GM21737 (cell line): ENCODE results near the gene THADA.

Source experiments
- ATAC-seq: cut with Tn5 transposase; IDR thresholded peaks from one replicate; pipeline ENCODE4 v1.9.1; 2021; ENCODE audit warnings: mild to moderate bottlenecking, moderate library complexity; ENCODE audit not compliant: unreplicated experiment

THADA gene

GRCh38 chr2:43360137-43360536, 235.7 kb downstream of the THADA start:
- no peak for ATAC-seq

GRCh38 chr2:43358410-43359201, 237.2 kb downstream of the THADA start:
- ATAC-seq, result no peak

- no peak for ATAC-seq
Measured at GRCh38 chr2:43356774-43357173, 239.1 kb downstream of the THADA start.

DNA sequence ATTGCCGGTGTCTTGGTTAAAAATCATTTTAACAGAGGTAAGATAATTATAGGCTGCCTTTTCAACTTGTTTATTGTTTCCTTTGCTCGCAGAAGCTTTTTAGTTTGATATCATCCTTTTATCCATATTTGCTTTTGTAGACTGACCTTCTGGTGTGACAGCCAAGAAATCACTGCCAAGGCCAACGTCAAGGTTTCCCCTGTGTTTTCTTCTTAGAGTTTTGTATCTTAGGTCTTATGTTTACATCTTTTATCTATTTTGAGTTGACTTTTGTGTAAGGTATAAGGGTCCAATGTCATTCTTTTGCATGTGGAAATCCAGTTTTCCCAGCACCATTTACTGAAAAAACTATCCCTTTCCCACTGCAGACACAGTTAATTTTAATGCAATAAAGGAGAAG, 240.4 kb downstream of the THADA start:
- no peak for ATAC-seq

DNA sequence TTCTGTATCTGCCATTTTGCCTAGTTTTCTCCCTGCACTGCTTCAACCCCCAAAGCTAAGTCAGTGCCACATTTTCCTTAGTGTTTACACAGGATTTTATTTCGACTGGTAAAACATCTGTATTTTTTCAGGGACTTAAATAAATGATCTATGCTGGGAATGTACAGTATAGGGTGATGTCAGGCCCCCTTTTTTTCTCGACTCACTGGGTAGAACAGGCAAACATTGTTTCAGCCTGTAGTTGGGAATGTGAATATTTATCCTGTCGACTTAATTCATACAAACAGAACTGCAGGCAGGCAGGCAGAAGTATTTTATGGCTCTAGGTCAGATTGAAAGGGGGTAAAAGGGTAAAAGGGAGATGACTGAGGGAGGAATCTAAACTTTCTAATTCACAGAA, 245.9 kb downstream of the THADA start:
- ATAC-seq, result no peak

GRCh38 chr2:43348908-43349661, 246.8 kb downstream of the THADA start:
- no peak for ATAC-seq

DNA sequence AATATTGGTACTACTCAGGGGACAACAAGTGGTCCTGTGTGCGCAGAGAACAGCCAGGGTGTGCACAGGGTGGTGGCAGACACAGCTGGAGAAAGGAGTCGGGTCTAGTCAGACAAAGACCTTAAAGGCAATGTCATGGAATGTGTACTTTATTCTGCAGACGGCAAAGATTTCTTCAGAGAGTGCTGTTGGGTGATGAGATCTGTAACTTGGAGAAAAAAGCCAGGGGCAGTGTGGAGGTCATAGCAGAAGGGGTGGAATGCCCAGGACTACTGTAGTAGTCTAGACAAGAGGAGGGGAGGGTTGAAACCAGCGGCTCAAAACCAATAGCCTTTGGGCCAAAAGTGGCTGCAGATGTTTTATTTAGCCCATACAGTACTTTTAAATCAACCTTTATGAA, 248.1 kb downstream of the THADA start:
- ATAC-seq, result no peak

DNA sequence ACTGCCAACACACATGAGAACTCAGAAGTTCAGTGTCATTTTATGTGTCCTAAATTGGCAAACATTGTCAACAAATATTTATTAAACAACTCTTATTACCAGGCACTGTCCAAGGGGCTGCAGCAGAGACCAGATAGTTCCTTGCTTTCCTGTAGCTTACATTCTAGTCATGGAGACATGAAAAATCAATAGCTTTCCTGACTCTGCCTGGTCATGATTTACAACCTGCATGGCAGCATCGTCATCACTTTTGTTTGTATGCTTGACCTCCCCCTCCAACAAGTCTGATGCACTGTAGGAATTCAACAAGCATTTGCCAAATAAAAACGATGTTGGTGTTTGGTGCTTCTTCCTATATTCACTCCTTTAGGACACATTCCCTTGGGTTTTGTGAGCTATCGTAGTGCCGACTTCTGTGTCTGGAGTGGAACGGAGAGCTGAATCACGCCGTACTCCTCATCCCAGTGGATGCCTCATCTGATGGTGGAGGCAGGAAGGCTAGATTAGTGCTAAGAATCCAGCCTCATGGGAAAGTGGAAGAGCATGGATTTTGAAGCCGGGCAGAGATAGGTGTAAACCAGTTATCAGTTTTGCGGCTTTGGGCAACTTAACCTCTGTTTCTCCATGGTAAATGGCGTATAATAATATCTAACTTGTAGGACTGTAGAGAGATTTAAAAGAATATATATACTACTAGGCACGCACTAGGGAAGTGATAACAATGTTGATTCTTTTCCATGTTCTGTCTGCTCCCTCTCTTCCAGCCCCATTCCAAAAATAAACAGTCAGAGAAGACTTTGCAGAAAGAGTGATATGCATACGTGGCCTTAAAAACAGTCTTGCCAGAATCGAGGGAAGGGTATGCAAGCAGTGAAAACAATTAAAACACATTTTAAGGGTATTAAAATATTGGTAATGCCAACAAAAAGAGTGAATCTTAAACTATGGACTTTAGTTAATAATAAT, 249.0 kb downstream of the THADA start:
- no peak for ATAC-seq

DNA sequence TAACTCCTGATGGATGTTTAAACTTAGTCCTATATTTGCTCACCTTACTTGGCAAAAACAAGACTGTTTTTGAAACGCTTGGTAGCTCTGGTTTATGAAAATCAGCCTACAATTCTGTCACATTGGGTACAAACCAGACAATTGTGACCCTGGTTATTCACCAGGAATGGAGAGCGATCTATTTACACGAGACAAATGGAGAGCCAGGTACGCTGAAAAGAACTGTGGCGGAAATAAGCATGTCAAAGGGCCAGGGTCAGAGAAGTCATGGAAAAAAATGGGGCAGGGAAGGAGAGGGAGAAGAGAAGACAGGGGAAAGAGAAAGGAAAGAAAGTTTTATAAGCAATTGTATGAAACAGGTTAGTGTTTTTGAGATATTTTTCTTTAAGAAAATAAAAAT, 250.0 kb downstream of the THADA start:
- no peak for ATAC-seq

DNA sequence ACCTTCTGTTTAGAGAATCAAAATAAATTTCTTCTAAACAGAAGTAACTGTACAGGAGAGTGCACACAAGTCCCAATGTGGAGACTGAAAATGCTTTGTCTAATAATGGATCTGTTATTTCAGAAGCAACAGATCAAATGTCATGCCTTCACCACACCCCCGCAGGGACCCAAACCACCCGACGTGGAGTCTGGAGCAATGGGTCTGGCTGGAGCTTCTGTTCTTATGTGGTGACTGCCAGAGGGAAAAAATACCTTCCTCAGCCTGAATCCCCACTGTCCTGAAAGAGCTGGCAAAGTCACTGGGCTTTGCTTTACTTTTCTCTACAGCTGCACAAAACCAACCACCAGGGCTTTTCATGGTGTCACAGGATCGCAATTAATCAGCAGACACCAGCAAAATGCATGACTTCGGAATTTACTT, 250.4 kb downstream of the THADA start:
- no peak for ATAC-seq

DNA sequence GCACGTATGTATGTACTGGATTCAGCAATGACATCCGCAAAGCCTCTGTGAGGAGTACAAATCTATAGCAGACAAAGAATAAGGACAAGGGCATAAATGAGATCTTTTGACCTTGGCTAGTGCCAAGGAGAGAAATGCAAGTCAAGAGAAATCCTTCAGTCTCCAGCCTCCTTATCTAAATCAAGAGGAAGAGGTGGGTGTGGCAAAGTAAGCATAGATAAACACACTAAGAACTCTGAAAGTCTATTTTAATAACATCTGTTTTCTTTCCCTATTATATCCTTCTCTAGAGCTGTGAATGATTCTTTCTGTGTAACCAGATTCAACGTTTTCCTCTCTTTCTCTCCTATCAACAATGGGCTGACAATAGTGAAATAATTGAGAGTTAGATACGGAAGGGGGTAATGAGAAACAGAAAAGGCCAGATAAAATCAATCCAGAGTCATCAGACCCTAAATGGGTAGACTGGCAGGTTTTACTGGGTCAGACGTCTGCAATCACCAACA, 250.9 kb downstream of the THADA start:
- no peak for ATAC-seq

GRCh38 chr2:43343573-43344304, 252.1 kb downstream of the THADA start:
- no peak for ATAC-seq

DNA sequence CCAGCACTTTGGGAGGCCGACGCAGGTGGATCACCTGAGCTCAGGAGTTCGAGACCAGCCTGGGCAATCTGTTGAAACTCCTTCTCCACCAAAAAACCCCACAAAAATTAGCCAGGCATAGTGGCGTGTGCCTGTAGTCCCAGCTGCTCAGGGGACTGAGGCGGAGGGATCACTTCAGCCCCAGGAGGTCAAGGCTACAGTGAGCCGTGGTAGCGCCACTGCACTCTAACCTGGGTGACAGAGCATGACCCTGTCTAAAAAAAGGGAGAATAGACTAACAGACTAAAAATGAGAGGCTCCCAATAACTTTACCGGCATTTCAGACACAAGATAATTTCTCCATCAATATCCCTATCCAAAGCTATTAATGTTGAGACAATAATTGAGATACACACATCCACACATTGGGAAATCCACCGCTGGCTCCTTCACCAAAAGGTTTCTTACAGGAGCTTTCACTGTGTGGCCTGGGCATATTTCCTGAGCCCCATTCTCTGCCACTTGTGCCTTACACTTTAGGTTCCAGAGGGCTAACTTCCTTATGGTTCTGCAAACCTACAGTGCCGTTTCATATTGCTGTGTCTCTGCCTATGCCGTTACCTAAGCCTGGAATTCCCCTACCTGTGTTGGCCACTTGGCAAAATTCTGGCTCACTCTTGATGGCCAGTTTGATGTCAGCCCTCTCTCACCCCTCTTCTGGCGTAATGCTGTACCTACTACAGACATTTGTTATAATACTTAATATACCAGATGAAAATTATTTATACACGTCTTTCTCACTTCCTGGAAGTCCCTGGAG, 253.7 kb downstream of the THADA start:
- no peak for ATAC-seq

DNA sequence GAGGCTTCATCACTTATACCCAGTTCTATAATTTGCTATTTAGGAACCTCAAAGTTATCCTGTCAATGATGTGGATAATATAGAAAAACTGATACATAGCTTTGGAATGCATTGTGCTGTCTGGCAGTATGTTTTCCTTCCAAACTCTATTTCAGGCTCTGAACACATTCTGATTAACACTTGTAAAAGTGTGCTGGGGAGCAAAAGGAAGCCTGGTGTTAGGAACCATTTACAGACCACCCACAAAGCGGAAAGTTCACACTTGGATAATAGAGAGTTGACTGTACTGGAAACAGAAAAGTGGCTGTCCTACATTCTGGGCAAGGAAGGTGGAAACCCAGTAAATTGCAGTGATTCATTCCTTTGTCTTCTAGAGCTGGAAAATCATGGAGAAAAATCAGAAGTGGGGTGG, 254.9 kb downstream of the THADA start:
- ATAC-seq, result no peak

- ATAC-seq, result no peak
Measured at GRCh38 chr2:43340066-43340465, 255.8 kb downstream of the THADA start.

DNA sequence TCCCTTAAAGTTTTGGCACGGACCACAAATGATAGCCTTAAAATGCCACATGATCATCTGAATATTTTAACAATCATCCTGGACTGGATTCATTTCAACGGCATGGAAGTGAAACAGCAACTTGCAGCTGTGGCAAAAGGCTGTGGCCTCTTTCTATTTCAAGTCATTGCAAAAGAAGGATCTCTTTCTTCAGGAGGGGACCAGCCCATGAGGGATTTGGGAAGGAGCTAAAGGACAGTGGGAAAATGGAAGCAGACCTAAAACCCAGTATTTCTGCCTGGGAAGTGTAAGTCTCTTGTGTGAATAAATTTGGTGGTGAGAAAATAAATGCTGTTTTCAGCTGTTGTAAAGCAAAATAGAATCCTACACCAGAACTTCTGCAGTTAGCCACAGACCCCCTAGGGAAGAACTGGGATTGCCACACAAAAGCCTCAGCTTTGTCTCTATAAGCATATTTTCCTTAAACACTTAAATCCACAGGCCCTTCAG, 262.1 kb downstream of the THADA start:
- ATAC-seq, result no peak

DNA sequence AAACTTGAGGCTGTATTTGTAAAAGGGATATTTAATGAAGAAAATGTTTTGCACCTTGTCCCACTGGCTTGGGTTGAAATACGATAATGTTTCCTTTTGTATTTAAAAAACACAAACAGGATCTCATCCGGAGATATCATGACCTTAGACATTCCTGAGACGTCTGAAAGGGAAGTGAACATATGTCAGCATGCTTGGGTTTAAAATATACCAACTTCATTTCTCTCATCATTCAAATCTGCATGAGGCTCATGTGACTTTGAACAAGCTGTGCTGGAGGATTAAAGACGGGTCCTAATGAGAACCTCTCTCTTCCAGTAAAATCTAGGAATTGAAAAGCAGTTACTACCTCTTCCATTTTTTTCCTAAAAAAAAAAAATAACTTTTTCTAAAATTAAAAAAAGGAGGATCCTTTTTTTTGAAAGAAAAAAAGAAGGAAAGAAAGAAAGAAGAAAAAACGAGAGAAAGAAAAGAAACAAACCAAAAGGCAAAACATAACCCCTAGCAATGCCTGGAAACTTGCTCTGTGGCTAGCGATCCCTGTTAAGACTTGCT, 262.7 kb downstream of the THADA start:
- ATAC-seq, result no peak

DNA sequence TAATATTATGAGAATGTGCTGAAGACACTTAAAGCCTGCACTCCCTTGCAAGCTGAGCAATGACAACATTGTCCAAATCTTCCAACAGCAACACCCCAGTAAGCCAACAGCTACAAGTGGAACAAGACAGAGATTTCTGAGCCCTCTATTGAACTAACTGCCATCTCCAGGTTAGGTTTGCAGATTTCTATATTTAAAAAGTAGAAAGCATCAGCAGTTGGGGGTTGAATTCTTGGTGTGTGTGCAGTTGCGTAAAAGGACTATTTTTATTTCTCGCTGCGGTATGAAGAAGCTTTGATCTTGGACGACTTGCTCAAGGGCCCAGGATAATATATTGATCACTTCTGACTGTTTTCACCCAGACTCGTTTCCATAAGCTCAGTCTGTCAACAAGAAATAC, 263.2 kb downstream of the THADA start:
- no peak for ATAC-seq

DNA sequence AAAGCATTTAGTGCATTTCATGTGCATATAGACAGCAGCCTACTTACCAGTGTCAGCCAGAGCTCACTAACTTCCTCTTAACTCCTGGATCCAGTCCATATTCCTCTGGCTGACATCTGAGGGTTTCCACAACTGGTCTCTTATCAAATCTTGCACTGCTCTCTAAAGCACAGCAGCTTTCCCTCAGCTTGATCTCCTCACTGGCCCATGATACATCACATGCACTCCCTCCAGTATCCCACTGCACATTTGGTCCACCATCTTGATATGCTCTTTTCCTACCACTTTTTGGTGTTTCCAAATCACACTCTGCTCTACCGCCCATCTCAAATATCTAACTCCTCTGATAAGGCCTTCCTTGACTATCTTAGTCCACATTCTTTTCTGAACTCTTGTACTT, 264.4 kb downstream of the THADA start:
- ATAC-seq, result no peak
